Measurements from ENCODE around the gene ARL5C.

The ARL5C gene

GRCh38 chr17:39107973-39108372 is 58.0 kb downstream of the ARL5C start:
- Histone ChIP-seq H3K9ac (ENCODE audit: low read length) (no peak overlapping the region), H3K18ac (ENCODE audit: low read length) (no peak overlapping the region), H3K27ac (ENCODE audit: low read depth, low read length) (no peak overlapping the region), H2AFZ (ENCODE audit: insufficient read depth, low read length, poor library complexity) (no peak overlapping the region), H2BK120ac (ENCODE audit: insufficient read depth, low read length, poor library complexity) (no peak overlapping the region), H3K36me3 (ENCODE audit: control insufficient read depth in 1 of 2, insufficient read depth in 2 of 2, low read length in 2 of 2) (no peaks in the 10 kb centered on the region), H3K4ac (ENCODE audit: low read depth, low read length) (no peak overlapping the region), H3K79me1 (ENCODE audit: low read length) (no peaks in the 10 kb centered on the region), H3K79me2 (ENCODE audit: control insufficient read depth, insufficient read depth, low read length, poor library complexity) (no peaks in the 10 kb centered on the region), H4K8ac (ENCODE audit: low read depth, low read length) (no peak overlapping the region), H4K12ac (ENCODE audit: low read depth, low read length) (no peak overlapping the region), H3K4me1 (ENCODE audit: control insufficient read depth in 1 of 2, insufficient read depth in 2 of 2, low read length in 2 of 2) (no peaks in the 10 kb centered on the region), H2BK12ac (ENCODE audit: low read length) (no peak overlapping the region), H2BK5ac (ENCODE audit: low read depth, low read length, poor library complexity) (no peak overlapping the region), H4K91ac (ENCODE audit: low read depth, low read length) (no peak overlapping the region), H3K4me3 (ENCODE audit: low read depth, low read length) (no peak overlapping the region), H3K9me3 (ENCODE audit: insufficient read depth, low read depth, low read length) (no peaks in the 10 kb centered on the region), H3K23ac (ENCODE audit: low read length) (no peak overlapping the region), H3K14ac (ENCODE audit: low read length) (no peak overlapping the region), H3K4me2 (ENCODE audit: low read length) (no peak overlapping the region), H2AK5ac (ENCODE audit: low read length) (no peak overlapping the region), H3K27me3 (ENCODE audit: insufficient read depth, low read length) (no peaks in the 10 kb centered on the region)
- no CpG with 5 or more reads among the region's 8 CpGs for WGBS (ENCODE audit: extremely low coverage, insufficient coverage, insufficient read length)
- DNase-seq, result no peak

GRCh38 chr17:39107155-39107554 is 58.8 kb downstream of the ARL5C start:
- Histone ChIP-seq H2BK5ac (ENCODE audit: low read depth, low read length, poor library complexity) (no peak overlapping the region), H3K79me1 (ENCODE audit: low read length) (no peaks in the 10 kb centered on the region), H2AFZ (ENCODE audit: insufficient read depth, low read length, poor library complexity) (no peak overlapping the region), H3K9ac (ENCODE audit: low read length) (no peak overlapping the region), H3K4me2 (ENCODE audit: low read length) (no peak overlapping the region), H3K79me2 (ENCODE audit: control insufficient read depth, insufficient read depth, low read length, poor library complexity) (no peaks in the 10 kb centered on the region), H4K8ac (ENCODE audit: low read depth, low read length) (no peak overlapping the region), H4K91ac (ENCODE audit: low read depth, low read length) (no peak overlapping the region), H2BK12ac (ENCODE audit: low read length) (no peak overlapping the region), H2BK120ac (ENCODE audit: insufficient read depth, low read length, poor library complexity) (no peak overlapping the region), H3K4me3 (ENCODE audit: low read depth, low read length) (no peak overlapping the region), H3K9me3 (ENCODE audit: insufficient read depth, low read depth, low read length) (no peaks in the 10 kb centered on the region), H3K23ac (ENCODE audit: low read length) (no peak overlapping the region), H3K14ac (ENCODE audit: low read length) (no peak overlapping the region), H2AK5ac (ENCODE audit: low read length) (no peak overlapping the region), H3K4me1 (ENCODE audit: control insufficient read depth in 1 of 2, insufficient read depth in 2 of 2, low read length in 2 of 2) (no peaks in the 10 kb centered on the region), H3K27me3 (ENCODE audit: insufficient read depth, low read length) (no peaks in the 10 kb centered on the region), H3K4ac (ENCODE audit: low read depth, low read length) (no peak overlapping the region), H3K27ac (ENCODE audit: low read depth, low read length) (no peak overlapping the region), H3K18ac (ENCODE audit: low read length) (no peak overlapping the region), H3K36me3 (ENCODE audit: control insufficient read depth in 1 of 2, insufficient read depth in 2 of 2, low read length in 2 of 2) (no peaks in the 10 kb centered on the region), H4K12ac (ENCODE audit: low read depth, low read length) (no peak overlapping the region)
- whole genome bisulfite sequencing (ENCODE audit: extremely low coverage, insufficient coverage, insufficient read length), result no CpG with 5 or more reads among the region's 7 CpGs
- DNase-seq, result peak in 1 of 2 donors; percentile 60
